NCI-H187 treated with DMSO at 0.1 percent for 48 hours (cell line): ENCODE measurements around the gene SUN2.

Experiments used
- DNase-seq: peaks from one replicate; lab custom pipeline; 2025; lab: John Stamatoyannopoulos, UW

The SUN2 gene

GRCh38 chr22:38735126-38735464 is 20.7 kb downstream of the SUN2 start:
- DNase-seq = no peak

DNA sequence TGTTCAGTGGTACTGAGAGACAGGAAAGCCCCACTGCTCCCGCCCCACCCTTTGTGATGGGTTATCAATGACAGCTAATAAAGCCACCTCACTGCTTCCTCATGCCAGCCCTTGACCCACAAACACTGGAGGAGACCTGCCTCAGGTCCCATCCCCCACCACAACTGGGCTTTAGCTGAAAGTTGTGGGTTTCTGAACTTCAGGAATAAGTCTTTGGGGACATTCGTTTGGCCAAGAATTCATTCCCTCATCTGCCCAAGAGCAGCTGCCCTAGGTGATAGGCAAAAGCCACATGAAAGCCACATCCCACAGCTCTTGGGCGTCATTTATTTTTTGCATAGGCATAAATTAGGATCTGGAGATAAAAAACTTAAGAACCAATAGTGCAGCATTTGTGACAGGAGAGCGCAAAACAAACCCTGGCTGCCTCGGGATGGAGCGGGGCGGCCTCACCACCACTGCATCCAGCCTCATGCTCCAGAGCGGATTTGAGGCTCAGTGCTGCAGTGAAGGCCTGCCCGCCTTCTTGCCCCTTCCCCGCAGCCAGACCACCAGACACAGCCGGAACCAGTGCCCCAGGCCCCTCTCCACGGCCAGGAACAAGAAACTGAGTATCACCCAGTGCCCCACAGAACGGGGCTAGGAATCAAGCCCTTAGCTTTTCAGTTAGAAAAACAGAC is 21.2 kb downstream of the SUN2 start:
- no peak for DNase-seq

DNA sequence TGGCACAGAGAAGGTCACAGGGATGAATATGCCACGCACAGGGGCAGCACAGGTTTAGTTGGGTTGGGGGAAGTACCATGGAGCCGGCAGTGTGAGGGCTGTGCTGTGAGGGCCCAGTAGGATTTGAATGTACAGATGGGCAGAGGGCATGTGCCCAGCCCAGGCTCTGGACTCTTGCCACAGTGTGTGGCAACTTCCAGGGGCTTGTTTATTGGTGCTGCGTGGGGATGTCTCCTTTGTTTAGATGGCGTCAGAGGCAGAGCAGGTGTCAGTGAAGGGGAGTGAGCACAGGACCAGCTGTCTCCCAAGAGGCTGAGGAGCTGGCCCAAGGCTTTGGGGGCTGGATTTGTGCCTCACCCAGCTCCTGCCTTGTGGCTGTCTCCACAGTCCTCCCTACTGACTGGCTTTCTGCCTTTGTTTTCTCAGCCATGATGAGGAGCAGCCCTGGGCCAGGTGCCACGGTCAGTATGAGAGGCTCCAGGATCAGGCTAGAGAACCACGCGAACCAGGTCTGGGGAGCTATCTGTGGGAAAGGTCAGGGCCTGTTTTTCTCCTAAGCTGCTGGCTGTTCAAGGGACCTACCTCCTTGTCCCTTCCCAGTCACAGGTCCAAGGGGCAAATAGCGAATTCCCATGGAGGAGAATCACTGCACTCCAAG is 21.9 kb downstream of the SUN2 start:
- no peak for DNase-seq

GRCh38 chr22:38733329-38733723 is 22.5 kb downstream of the SUN2 start:
- DNase-seq = no peak

- DNase-seq = no peak
Observed at GRCh38 chr22:38732251-38732815, 23.5 kb downstream of the SUN2 start.

- DNase-seq = no peak
Observed at GRCh38 chr22:38731703-38732161, 24.1 kb downstream of the SUN2 start.

DNA sequence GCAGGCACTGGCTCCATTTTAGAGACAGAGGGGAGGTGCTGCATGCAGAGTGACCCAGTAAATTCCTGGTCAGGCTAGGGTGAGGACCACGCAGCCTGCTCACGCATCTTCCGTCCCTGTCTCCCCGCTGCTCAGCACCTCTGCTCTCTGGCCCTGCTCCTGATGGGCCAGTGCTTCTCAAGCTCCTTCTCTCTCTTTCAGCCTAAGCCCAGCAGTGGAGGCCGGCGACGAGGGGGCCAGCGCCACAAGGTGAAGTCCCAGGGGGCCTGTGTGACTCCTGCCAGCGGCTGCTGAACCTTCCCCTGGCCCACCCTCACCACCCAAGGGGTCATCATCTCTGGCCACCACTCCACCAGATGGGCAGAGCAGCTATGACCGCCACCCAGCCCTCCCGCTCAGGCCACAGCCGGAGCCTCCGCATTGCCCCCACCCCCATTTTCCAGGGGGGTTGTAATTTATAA is 25.4 kb downstream of the SUN2 start:
- no peak for DNase-seq

DNA sequence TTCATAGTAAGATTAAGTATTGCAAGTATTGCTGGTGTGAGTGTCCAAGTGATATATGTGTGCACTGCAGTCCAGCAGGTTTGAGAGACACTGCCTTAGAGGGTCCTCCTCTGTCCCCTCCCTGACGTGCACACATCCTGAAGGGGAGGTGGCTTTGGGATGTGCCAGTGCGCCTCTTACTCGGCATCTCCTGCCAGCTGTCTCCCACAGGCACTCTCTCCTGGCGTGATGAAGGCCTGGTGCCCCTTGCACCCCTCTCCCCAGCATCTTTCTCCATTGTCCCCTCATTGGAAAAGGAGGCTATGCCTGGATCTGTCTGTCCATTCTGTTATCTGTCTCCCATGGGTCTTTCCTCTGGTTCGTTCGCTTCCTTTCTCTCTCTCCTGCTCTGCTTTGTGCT is 25.9 kb downstream of the SUN2 start:
- DNase-seq = no peak

DNA sequence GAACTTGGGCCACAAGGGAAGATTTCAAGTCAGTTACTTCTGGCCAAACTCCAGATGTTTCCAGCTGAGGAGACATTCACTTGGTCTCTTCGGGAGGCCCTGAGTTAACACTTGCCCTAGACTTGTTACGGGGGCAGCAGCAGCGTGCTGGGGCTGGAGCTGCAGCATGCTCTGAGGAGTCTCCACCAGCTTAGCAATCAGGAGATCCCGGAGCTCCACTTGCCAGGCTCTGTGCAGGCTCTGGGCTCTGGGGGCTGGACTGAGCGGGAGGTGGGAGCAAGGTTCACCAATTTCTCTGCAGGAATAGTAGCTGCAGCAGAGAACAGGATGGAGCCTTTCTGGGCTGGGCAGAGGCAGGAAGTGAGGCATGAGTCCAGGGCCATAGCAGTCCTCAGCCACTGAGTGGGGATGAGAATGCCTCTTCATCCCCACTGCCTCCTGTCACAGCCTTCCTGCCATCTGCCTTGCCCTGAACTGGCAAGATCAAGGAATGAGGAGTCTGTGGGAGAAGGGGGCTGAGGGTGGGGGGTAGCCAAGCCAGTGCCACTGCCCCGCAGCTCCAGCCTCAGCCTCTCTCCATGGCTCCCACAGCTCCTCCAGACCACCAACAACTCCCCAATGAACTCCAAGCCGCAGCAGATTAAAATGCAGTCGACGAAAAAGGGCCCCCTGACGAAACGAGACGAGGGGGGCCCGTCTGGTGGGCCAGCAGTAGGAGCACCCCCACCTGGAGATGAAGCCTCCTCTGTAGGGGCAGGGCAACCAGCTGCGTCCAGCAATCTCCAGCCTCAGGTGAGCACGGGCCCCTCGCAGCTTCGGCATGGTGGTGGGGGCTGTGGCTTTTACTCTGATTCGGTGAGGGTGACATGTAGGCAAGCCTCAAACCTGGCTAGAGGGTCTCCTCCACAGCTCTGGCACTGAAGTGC is 26.7 kb downstream of the SUN2 start:
- DNase-seq = no peak

- no peak for DNase-seq
Observed at GRCh38 chr22:38727530-38728451, 28.0 kb downstream of the SUN2 start.

DNA sequence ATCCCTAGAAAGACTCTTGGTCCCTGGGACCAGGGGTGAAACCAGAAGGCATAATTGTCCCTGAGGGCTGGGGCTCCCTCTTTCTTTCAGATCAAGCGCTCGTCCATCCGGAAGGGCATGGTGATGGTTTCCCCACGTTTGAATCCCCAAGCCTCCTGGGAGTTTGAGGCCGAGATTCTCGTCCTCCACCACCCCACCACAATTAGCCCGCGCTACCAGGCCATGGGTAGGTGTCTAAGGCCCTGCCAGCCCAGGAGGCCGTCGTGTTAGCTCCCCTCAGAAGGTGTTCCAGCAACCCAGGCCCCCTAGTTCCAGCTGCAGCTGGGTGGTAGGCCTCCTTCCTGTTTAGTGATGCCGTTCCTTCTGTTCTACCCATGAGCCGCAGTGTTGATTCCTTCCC is 28.7 kb downstream of the SUN2 start:
- no peak for DNase-seq

- no peak for DNase-seq
Observed at GRCh38 chr22:38725900-38726655, 29.7 kb downstream of the SUN2 start.

GRCh38 chr22:38724926-38725571 is 30.7 kb downstream of the SUN2 start:
- no peak for DNase-seq

- no peak for DNase-seq
Observed at GRCh38 chr22:38724176-38724575, 31.6 kb downstream of the SUN2 start.

DNA sequence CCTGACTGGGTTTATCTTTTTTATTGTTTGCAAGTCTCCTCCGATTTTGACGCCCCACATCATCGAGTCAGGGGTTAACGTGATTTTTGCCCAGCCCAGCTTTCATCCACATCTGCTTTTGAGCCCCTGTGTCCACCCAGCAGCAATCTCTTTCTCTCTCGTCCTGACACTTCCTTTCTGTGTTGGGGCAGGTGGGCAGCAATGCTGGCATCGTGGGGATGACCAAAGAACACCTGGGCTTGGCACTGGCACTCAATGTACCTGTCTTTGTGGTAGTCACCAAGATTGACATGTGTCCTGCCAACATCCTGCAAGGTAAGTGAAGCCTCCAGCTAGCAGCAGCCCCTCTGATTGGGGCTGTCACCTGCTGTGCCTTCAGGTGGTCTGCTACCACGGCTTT is 34.2 kb downstream of the SUN2 start:
- DNase-seq = no peak

- no peak for DNase-seq
Observed at GRCh38 chr22:38720350-38720749, 35.4 kb downstream of the SUN2 start.

DNA sequence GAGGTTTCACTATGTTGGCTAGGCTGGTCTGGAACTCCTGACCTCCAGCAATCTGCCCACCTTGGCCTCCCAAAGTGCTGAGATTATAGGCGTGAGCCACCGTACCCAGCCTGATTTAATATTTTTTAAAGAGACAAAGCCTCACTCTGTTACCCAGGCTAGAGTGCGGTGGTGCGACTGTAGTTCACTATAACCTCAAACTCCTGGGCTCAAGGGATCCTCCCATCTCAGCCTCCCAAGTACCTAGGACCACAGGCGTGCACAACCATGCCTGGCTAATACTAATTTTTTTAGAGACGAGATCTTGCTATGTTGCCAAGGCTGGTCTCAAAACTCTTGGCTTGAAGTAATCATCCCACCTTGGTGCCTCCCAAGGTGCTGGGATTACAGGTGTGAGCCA is 36.6 kb downstream of the SUN2 start:
- no peak for DNase-seq

GRCh38 chr22:38718414-38718813 is 37.4 kb downstream of the SUN2 start:
- no peak for DNase-seq

GRCh38 chr22:38717244-38717643 is 38.6 kb downstream of the SUN2 start:
- DNase-seq = no peak

DNA sequence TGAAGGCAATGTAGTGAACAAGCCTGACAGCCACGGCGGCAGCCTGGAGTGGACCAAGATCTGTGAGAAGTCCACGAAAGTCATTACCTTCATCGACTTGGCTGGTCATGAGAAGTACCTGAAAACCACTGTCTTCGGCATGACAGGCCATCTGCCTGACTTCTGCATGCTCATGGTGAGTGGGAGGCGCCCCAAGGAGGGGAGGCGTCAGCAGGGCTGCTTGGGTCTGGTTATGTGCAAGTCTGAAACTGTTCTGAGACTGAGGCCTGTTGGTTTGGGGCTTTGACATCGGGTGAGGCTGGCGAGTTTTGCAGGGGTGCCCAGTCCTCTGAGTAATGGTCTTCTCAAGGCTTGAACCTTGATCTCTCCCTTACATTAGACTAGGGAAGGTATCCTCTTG is 39.0 kb downstream of the SUN2 start:
- DNase-seq = no peak
